Panc1 (cell line): ENCODE measurements around the gene TTC28.

Experiments used
- POLR2AphosphoS5 ChIP-seq: IDR thresholded peaks from 2 replicates; pipeline ENCODE4 v1.6.1; 2012; ENCODE audit warnings: mild to moderate bottlenecking, low read depth, low read length, moderate library complexity
- SIN3A ChIP-seq: IDR thresholded peaks from 2 replicates; pipeline ENCODE4 v1.6.1; 2012; ENCODE audit warnings: low read depth, mild to moderate bottlenecking, low read length, moderate library complexity, borderline replicate concordance; ENCODE audit not compliant: insufficient read depth
- TF ChIP-seq, protein P1 (sequence below): fragments of 450-650 bp; IDR thresholded peaks from 2 replicates; pipeline ENCODE4 v1.5.1; 2017; ENCODE audit warnings: mild to moderate bottlenecking
- TF ChIP-seq, protein P2 (sequence below), 2 experiments: IDR thresholded peaks; 2 replicates each; pipeline ENCODE4 v1.6.1; 2011 to 2012; ENCODE audit warnings: low read depth in 2 of 2, control low read depth in 1 of 2, low read length in 1 of 2, mild to moderate bottlenecking in 1 of 2, moderate library complexity in 1 of 2; ENCODE audit not compliant: insufficient read depth in 1 of 2

DNA sequence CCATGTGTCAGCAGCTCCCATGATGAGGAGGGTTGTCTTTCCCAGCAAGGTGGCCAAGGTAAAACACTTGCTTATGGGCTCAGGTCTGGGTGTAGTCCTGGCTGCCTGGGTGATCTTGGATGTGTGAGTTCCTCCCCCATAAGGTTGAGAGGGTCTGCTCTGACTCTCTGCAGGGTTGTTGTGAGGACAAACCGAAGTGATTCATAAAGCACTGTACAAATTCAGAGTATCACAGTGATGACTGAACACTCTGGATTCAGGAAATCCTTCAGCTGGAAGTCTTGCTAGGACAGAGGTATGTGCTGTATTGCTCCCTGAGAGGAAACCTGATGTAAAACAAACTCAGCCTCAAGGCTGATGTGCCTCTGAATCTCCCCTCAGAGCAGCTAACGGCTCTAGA, 539.7 kb downstream of the TTC28 start:
- TF ChIP-seq, protein P1, sequence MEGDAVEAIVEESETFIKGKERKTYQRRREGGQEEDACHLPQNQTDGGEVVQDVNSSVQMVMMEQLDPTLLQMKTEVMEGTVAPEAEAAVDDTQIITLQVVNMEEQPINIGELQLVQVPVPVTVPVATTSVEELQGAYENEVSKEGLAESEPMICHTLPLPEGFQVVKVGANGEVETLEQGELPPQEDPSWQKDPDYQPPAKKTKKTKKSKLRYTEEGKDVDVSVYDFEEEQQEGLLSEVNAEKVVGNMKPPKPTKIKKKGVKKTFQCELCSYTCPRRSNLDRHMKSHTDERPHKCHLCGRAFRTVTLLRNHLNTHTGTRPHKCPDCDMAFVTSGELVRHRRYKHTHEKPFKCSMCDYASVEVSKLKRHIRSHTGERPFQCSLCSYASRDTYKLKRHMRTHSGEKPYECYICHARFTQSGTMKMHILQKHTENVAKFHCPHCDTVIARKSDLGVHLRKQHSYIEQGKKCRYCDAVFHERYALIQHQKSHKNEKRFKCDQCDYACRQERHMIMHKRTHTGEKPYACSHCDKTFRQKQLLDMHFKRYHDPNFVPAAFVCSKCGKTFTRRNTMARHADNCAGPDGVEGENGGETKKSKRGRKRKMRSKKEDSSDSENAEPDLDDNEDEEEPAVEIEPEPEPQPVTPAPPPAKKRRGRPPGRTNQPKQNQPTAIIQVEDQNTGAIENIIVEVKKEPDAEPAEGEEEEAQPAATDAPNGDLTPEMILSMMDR: no peak
- TF ChIP-seq, protein P2, sequence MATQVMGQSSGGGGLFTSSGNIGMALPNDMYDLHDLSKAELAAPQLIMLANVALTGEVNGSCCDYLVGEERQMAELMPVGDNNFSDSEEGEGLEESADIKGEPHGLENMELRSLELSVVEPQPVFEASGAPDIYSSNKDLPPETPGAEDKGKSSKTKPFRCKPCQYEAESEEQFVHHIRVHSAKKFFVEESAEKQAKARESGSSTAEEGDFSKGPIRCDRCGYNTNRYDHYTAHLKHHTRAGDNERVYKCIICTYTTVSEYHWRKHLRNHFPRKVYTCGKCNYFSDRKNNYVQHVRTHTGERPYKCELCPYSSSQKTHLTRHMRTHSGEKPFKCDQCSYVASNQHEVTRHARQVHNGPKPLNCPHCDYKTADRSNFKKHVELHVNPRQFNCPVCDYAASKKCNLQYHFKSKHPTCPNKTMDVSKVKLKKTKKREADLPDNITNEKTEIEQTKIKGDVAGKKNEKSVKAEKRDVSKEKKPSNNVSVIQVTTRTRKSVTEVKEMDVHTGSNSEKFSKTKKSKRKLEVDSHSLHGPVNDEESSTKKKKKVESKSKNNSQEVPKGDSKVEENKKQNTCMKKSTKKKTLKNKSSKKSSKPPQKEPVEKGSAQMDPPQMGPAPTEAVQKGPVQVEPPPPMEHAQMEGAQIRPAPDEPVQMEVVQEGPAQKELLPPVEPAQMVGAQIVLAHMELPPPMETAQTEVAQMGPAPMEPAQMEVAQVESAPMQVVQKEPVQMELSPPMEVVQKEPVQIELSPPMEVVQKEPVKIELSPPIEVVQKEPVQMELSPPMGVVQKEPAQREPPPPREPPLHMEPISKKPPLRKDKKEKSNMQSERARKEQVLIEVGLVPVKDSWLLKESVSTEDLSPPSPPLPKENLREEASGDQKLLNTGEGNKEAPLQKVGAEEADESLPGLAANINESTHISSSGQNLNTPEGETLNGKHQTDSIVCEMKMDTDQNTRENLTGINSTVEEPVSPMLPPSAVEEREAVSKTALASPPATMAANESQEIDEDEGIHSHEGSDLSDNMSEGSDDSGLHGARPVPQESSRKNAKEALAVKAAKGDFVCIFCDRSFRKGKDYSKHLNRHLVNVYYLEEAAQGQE (IDR thresholded peaks at IDR 0.05; ENCODE audit: insufficient read depth in 1 of 2, low read depth in 2 of 2, low read length in 1 of 2): no peak
- TF ChIP-seq POLR2AphosphoS5 (no peak), SIN3A (no peak)
